Measurements from ENCODE around the gene DAZL. TPM values are rescaled to one million over a fixed set of nuclear protein-coding genes. Genes with fewer than 3 reads are reported as not detected.

Gene DAZL
- total and polyA plus RNA-seq, 9 of the 15 experiments (the other 6 are each of a cell fraction or from before 2014, with no cell fraction given): not detected

GRCh38 chr3:16607718-16608117 is 2.5 kb upstream of the DAZL start (continued):
- TF ChIP-seq ZBTB49 (CRISPR knock-in tag; IDR thresholded peaks at IDR 0.05; ENCODE audit: borderline replicate concordance) (no peak), NR0B1 (IDR thresholded peaks at IDR 0.05; ENCODE audit: partially characterized antibody) (no peak), NEUROD1 (IDR thresholded peaks at IDR 0.05; ENCODE audit: borderline replicate concordance, low read depth, low read length, partially characterized antibody) (no peak), NCOA4 (IDR thresholded peaks at IDR 0.05; ENCODE audit: partially characterized antibody) (no peak), GABPB2 (CRISPR knock-in tag; conservative IDR thresholded peaks at IDR 0.05) (no peak)

- no peaks in the 10 kb centered on the region for H4K20me1 ChIP-seq (replicated peaks; ENCODE audit: control insufficient read depth, insufficient read depth, low read length)
- H3K9ac ChIP-seq (ENCODE audit: insufficient read depth in 1 of 2, low read depth in 2 of 2, low read length in 2 of 2): no peak overlapping the region
- no peak for ATAC-seq
- H2AFZ ChIP-seq (ENCODE audit: low read depth, low read length): no peak overlapping the region
- no peak for TF ChIP-seq ZNF589 (CRISPR knock-in tag; IDR thresholded peaks at IDR 0.05; ENCODE audit: low read depth)
- no peak for TF ChIP-seq ETV6 (IDR thresholded peaks at IDR 0.05; ENCODE audit: borderline replicate concordance in 1 of 2, low read depth in 2 of 2, low read length in 1 of 2)
- no peak for TF ChIP-seq ETV6 (CRISPR knock-in tag; IDR thresholded peaks at IDR 0.05; ENCODE audit: borderline replicate concordance)
- TF ChIP-seq CEBPB (tag; IDR thresholded peaks at IDR 0.05): no peak
- TF ChIP-seq, protein P1, sequence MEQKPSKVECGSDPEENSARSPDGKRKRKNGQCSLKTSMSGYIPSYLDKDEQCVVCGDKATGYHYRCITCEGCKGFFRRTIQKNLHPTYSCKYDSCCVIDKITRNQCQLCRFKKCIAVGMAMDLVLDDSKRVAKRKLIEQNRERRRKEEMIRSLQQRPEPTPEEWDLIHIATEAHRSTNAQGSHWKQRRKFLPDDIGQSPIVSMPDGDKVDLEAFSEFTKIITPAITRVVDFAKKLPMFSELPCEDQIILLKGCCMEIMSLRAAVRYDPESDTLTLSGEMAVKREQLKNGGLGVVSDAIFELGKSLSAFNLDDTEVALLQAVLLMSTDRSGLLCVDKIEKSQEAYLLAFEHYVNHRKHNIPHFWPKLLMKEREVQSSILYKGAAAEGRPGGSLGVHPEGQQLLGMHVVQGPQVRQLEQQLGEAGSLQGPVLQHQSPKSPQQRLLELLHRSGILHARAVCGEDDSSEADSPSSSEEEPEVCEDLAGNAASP (IDR thresholded peaks at IDR 0.05): no peak
- CTCF ChIA-PET (ENCODE audit: low intra/inter-chr PET ratio): interaction anchor here (0.6 kb wide), 1 partner anchor 27 kb away, joined by 4 read pairs; no protein-coding TSS in a partner anchor
- 1% methylated on average over 4 of the region's 4 CpGs for WGBS (ENCODE audit: insufficient coverage, low coverage, missing lambda C conversion rate)
- BruUV-seq (replicated peaks): no TSS peak
- H3K36me3 ChIP-seq (ENCODE audit: control insufficient read depth, insufficient read depth, low read length): no peaks in the 10 kb centered on the region
- in situ Hi-C loops (cut with MboI) (loop anchor here (10.0 kb wide), 2 partner anchors 628 to 798 kb away; no protein-coding TSS in a partner anchor), intact Hi-C loops (cut with micrococcal nuclease) (no loop called here)
- FAIRE-seq: no peak
- no peak for DNase-seq (ENCODE audit: extremely low read depth in 1 of 4, low spot score in 3 of 4)
- no peaks in the 10 kb centered on the region for H3K9me3 ChIP-seq (replicated peaks; ENCODE audit: control insufficient read depth, insufficient read depth, low read depth, low read length)
- H3K4me1 ChIP-seq (replicated peaks in 1 of 2; ENCODE audit: control insufficient read depth in 2 of 2, insufficient read depth in 2 of 2, low read length in 2 of 2): peaks cover 0 to 6% of the 10 kb centered on the region in 2 experiments; a peak in 1 of 5 replicates
- H3K4me3 ChIP-seq: no peak overlapping the region
- no peaks in the 10 kb centered on the region for H3K27me3 ChIP-seq (ENCODE audit: control insufficient read depth in 2 of 2, insufficient read depth in 2 of 2, low read length in 2 of 2)
- H3K27ac ChIP-seq (ENCODE audit: extremely low read depth, low read depth, low read length): no peak overlapping the region
- no peaks in the 10 kb centered on the region for H3K79me2 ChIP-seq (ENCODE audit: control insufficient read depth, insufficient read depth, low read length)
- H3K9me1 ChIP-seq (ENCODE audit: control insufficient read depth, insufficient read depth, low read length): no peaks in the 10 kb centered on the region
- H3K4me2 ChIP-seq (ENCODE audit: insufficient read depth, low read length): no peak overlapping the region
- POLR2A ChIA-PET: interaction anchor here (0.8 kb wide), 1 partner anchor 9 kb away, joined by 3 read pairs; no protein-coding TSS in a partner anchor
Measured at GRCh38 chr3:16606398-16606797, 1.2 kb upstream of the DAZL start.
